Smooth muscle cell of the coronary artery (primary cell): ENCODE measurements around the gene EIF2S2. TPM values are rescaled to one million over a fixed set of nuclear protein-coding genes. Genes with fewer than 3 reads are reported as not detected.

Source experiments
- total RNA-seq: library from RNA; depleted of rRNA; stranded (reverse); fragments of >200 nt; gene quantifications from 2 replicates; pipeline ENCODE4 v1.2.3, GENCODE V29; 2014; ENCODE audit warnings: low replicate concordance

The EIF2S2 gene
- 56.3 and 116 TPM in 2 replicates for total RNA-seq

GRCh38 chr20:34111702-34112599 lies at the start of gene EIF2S2:
EIF2S2 (minus strand) TSS chr20:34112243; CDS start chr20:34112110, 133 bp downstream.

Other genes starting within 250 kb of the EIF2S2 start
- 40.8 and 76.9 TPM in 2 replicates for gene RALY, start 118.3 kb downstream of the EIF2S2 start, total RNA-seq
- gene ASIP, start 129.2 kb upstream of the EIF2S2 start, total RNA-seq: not detected in 2 replicates
- 143 and 157 TPM in 2 replicates for gene AHCY, start 191.1 kb upstream of the EIF2S2 start, total RNA-seq